RWPE1 (cell line): ENCODE measurements around the gene KRT3.

Experiments used
- CTCF ChIA-PET: fragments of 350-600 bp; sonication (Branson Sonifier 250); formaldehyde crosslinking; extraction: SDS; loops from one replicate; lab custom pipeline; 2021; lab: Yijun Ruan, JAX
- POLR2A ChIA-PET: fragments of 400-600 bp; formaldehyde crosslinking; extraction: SDS; loops from one replicate; lab custom pipeline; 2020; ENCODE audit warnings: antibody characterized with exemption; ENCODE audit not compliant: low non-redundant PET; lab: Yijun Ruan, JAX
- DNase-seq: peaks from one replicate; pipeline ENCODE4 v3.0.0; 2012; ENCODE audit warnings: low spot score
- H3K27ac ChIP-seq: fragments of 450-650 bp; 2 replicates; pipeline ENCODE4 v1.5.1; 2017
- TF ChIP-seq, protein P1 (sequence below): fragments of 450-650 bp; conservative IDR thresholded peaks from 2 replicates; pipeline ENCODE4 v1.5.1; 2017; ENCODE audit warnings: low read depth, mild to moderate bottlenecking

The KRT3 gene

DNA sequence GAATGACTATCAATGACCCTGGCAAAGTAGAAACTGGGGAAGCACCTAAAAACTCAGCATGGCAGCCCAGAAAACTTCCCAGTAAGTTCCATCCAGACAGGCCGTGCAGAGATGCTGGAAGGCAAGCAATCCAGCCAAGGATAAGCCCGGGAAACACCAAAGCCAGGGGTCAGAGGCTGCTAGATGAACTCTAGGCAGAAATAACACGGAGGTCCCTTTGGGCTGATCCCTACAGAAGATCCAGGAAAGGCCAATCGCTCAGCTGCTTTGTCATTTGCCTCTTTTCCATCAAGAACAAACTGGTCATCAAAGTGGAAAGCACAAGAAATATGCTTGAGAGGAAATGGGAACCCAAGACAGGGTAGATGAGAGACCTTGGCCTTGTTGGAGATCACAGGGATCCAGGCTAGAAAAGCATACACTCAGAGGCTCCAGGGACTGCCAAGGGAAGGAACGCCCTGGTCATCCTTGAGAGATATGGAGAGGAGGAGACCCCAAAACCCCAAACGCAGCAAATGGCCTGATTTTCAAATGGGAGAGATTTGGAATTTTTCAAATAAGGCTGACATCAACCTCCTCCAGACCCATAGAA lies 31.7 kb upstream of the KRT3 start:
- ChIA-PET POLR2A (no interaction called here), CTCF (no interaction called here)
- H3K27ac ChIP-seq, result no peak overlapping the region
- no peak for DNase-seq
- TF ChIP-seq, protein P1, sequence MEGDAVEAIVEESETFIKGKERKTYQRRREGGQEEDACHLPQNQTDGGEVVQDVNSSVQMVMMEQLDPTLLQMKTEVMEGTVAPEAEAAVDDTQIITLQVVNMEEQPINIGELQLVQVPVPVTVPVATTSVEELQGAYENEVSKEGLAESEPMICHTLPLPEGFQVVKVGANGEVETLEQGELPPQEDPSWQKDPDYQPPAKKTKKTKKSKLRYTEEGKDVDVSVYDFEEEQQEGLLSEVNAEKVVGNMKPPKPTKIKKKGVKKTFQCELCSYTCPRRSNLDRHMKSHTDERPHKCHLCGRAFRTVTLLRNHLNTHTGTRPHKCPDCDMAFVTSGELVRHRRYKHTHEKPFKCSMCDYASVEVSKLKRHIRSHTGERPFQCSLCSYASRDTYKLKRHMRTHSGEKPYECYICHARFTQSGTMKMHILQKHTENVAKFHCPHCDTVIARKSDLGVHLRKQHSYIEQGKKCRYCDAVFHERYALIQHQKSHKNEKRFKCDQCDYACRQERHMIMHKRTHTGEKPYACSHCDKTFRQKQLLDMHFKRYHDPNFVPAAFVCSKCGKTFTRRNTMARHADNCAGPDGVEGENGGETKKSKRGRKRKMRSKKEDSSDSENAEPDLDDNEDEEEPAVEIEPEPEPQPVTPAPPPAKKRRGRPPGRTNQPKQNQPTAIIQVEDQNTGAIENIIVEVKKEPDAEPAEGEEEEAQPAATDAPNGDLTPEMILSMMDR, result no peak

DNA sequence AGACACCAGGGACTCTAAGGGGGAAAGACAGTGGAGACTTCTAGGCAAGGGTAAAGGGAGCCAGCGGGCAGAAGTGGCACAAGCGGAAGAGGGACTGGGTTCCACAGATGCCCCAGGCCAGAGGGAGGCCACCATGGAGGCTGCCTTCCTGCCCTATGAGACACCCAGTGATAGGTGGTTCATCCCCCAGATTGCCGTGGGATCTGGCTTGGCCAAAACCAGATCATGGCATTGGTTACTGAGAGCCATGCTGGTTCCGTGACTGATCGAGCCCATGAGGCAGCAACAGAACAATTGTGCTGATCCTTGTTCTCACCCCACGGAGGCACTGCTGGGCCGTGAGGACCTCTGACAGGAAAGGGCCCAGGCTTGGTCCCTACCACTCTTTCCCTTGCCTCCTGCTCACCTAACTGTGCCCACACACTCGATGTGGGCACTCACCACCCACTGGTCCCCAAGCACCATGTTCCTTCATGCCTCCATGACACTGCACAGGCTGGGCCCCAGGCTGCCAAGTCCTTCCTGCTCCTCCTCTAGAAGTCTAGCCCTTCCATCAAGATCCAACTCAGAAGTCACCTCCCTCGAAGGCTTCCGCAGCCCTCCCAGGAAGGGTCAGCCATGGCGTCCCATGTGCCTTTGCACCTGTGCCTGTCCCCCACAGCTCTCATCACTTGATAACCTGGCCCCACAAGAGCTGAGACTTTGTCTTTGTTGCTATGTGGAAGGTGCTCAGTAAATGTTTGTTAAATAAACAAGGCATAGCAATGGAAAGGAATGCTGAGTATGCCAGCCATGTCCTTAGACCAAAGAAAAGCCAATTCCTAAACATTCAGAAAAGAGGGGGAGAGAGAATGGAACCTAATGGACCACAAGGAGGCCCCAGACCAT lies 30.9 kb upstream of the KRT3 start:
- CTCF ChIA-PET, result no interaction called here
- TF ChIP-seq, protein P1, result no peak
- DNase-seq, result no peak
- H3K27ac ChIP-seq, result no peak overlapping the region
- POLR2A ChIA-PET, result no interaction called here

DNA sequence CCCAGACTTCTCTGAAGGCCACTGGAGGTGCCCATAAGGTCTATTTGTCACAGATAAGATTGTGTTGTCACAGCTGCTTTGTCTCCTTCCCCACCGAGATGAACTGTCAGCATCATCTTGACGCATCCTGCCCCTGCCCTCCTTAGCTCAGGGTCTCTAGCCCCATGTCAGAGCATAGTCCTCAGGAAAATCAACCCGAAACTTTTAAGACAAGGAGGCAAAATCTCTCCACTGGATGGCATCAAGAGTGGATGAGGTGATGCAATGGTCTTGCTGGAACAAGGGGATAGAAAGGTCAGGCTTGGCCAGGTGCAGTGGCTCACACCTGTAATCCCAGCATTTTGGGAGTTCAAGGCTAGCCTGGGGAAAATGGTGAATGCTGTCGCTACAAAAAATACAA lies 30.0 kb upstream of the KRT3 start:
- TF ChIP-seq, protein P1, result no peak
- POLR2A ChIA-PET, result no interaction called here
- no peak for DNase-seq
- CTCF ChIA-PET, result no interaction called here
- no peak overlapping the region for H3K27ac ChIP-seq

DNA sequence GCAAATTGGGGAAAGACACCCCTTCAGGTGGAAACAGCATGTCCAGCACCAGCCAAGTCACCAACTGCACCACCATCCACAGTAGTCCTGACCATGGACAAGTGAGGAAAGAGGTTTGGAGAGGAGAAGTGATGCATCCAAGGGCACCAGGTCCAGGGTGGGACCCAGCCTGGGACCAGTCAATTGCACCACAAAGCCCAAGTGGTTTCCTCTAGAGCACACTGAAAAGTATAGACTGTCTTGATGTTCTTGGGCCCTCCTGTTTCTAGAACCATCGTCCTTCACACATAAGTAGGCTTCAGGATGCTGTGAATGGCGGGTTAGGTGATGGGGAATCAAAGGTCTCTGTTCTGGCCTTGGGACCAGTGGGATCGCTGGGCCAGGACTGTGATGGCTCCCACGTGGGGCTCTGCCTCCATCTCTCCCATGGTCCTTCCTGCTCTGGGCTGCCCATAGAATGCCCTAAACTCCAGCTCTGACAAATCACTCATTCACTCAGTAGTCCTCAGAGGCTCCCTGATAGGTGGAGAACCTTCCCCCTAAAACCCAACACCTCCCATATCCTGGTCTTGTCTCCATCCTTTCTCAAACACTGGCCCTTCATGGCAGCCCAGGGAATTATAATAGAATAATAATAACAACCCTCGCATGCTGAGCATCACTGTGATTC lies 29.0 kb upstream of the KRT3 start:
- no peak overlapping the region for H3K27ac ChIP-seq
- DNase-seq, result no peak
- POLR2A ChIA-PET, result no interaction called here
- CTCF ChIA-PET, result no interaction called here
- TF ChIP-seq, protein P1, result no peak

DNA sequence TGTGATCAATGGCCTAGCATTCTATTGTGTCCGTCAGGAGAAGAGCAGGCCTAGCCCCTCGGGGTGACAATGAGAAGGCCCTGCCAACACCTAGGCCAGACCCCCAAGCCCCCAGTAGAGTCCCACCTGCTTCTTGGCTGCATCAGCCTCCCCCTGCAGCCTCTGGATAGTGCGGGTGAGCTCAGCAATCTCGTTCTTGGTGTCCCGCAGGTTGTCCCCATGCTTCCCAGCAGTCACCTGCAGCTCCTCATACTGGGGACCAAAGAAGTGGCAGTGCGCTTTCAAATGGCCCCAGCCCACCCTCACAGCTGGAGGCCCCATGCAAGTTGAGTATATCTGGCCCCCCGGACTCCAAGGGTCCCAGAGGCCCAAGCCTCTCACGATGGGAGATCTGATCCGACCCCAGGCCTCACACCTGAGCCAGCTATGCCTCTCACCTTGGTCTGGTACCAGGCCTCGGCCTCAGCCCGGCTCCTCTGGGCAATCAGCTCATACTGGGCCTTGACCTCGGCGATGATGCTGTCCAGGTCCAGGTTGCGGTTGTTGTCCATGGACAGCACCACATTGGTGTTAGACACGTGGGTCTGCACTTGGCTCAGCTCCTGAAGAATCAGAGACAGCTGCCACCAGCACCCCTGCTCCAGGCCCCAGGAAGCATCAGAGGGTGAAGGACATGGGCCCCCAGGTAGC lies 28.0 kb upstream of the KRT3 start:
- POLR2A ChIA-PET, result no interaction called here
- CTCF ChIA-PET, result no interaction called here
- TF ChIP-seq, protein P1, result no peak
- DNase-seq, result no peak
- H3K27ac ChIP-seq, result no peak overlapping the region
